Activated CD8-positive, alpha-beta memory T cell treated with anti-CD3 and anti-CD28 coated beads, Interleukin-2, amount 50 U/mL, for 24 hours (primary cell): ENCODE measurements around the gene SLC35F6.
"Not testable (repeated sequence)": the region's sequence is repeated elsewhere in the genome, so short reads cannot be mapped to it uniquely, and the experiment has no call there.

Source experiments
- DNase-seq: peaks from one replicate; pipeline ENCODE4 v3.0.0-alpha.2; 2020; ENCODE audit errors: extremely low read depth

The SLC35F6 gene

GRCh38 chr2:26756337-26756736, 7.7 kb upstream of the SLC35F6 start:
- DNase-seq = no peak

GRCh38 chr2:26757873-26758789, 6.0 kb upstream of the SLC35F6 start:
- DNase-seq = no peak

- no peak for DNase-seq
Measured at GRCh38 chr2:26758790-26759321, 5.2 kb upstream of the SLC35F6 start.

- no peak for DNase-seq
Measured at GRCh38 chr2:26759845-26760244, 4.2 kb upstream of the SLC35F6 start.

- not testable (repeated sequence) for DNase-seq
Measured at GRCh38 chr2:26760991-26761390, 3.1 kb upstream of the SLC35F6 start.

GRCh38 chr2:26763019-26763418, 1.1 kb upstream of the SLC35F6 start:
- DNase-seq = no peak

- DNase-seq = no peak
Measured at GRCh38 chr2:26764906-26765305, 822 bp downstream of the SLC35F6 start.

- DNase-seq = no peak
Measured at GRCh38 chr2:26765475-26766200, 1.6 kb downstream of the SLC35F6 start.

- no peak for DNase-seq
Measured at GRCh38 chr2:26767129-26767528, 3.0 kb downstream of the SLC35F6 start.

- no peak for DNase-seq
Measured at GRCh38 chr2:26767894-26768487, 3.9 kb downstream of the SLC35F6 start.

- DNase-seq = no peak
Measured at GRCh38 chr2:26768759-26769088, 4.6 kb downstream of the SLC35F6 start.

- no peak for DNase-seq
Measured at GRCh38 chr2:26769089-26769761, 5.1 kb downstream of the SLC35F6 start.

GRCh38 chr2:26770986-26771586, 7.0 kb downstream of the SLC35F6 start:
- DNase-seq = no peak

GRCh38 chr2:26772064-26773001, 8.2 kb downstream of the SLC35F6 start:
- no peak for DNase-seq

GRCh38 chr2:26776195-26776800, 12.2 kb downstream of the SLC35F6 start:
- no peak for DNase-seq

- DNase-seq = no peak
Measured at GRCh38 chr2:26778098-26778497, 14.0 kb downstream of the SLC35F6 start.

GRCh38 chr2:26778507-26778906, 14.4 kb downstream of the SLC35F6 start:
- no peak for DNase-seq

GRCh38 chr2:26780203-26780760, 16.2 kb downstream of the SLC35F6 start:
- DNase-seq = no peak

- DNase-seq = no peak
Measured at GRCh38 chr2:26782876-26783704, 19.0 kb downstream of the SLC35F6 start.
